GM12801 (cell line): Measurements from ENCODE around the gene KLC1.

Experiments used
- TF ChIP-seq, protein P1 (sequence below): IDR thresholded peaks from one replicate; pipeline ENCODE4 v1.5.1; 2011; ENCODE audit warnings: control low read depth; ENCODE audit not compliant: insufficient read length; ENCODE audit errors: extremely low read depth

Gene KLC1

GRCh38 chr14:103634156-103634555, 5.1 kb downstream of the KLC1 start:
- TF ChIP-seq, protein P1, sequence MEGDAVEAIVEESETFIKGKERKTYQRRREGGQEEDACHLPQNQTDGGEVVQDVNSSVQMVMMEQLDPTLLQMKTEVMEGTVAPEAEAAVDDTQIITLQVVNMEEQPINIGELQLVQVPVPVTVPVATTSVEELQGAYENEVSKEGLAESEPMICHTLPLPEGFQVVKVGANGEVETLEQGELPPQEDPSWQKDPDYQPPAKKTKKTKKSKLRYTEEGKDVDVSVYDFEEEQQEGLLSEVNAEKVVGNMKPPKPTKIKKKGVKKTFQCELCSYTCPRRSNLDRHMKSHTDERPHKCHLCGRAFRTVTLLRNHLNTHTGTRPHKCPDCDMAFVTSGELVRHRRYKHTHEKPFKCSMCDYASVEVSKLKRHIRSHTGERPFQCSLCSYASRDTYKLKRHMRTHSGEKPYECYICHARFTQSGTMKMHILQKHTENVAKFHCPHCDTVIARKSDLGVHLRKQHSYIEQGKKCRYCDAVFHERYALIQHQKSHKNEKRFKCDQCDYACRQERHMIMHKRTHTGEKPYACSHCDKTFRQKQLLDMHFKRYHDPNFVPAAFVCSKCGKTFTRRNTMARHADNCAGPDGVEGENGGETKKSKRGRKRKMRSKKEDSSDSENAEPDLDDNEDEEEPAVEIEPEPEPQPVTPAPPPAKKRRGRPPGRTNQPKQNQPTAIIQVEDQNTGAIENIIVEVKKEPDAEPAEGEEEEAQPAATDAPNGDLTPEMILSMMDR = no peak

GRCh38 chr14:103638594-103638993, 9.6 kb downstream of the KLC1 start:
- TF ChIP-seq, protein P1 = no peak

- TF ChIP-seq, protein P1 = no peak
These were observed 12.2 kb downstream of the KLC1 start for GRCh38 chr14:103641161-103641560.

DNA sequence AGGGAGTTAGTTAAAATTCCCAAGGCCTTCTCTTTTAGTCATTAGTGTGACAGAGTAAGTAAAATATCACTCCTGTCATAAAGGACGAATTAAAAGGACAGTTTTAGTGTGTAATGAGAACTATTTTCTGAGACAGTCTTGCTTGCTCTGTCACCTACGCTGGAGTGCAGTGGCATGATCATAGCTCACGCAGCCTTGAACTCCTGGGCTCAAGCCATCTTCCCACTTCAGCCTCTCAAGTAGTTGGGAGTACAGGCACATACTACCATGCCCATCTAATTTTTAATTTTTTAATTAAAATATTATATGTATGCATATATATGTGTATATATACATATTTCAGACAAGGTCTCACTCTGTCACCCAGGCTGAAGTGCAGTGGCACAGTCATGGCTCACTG, 17.2 kb downstream of the KLC1 start:
- TF ChIP-seq, protein P1 = no peak

GRCh38 chr14:103649001-103649400, 20.0 kb downstream of the KLC1 start:
- TF ChIP-seq, protein P1 = no peak

DNA sequence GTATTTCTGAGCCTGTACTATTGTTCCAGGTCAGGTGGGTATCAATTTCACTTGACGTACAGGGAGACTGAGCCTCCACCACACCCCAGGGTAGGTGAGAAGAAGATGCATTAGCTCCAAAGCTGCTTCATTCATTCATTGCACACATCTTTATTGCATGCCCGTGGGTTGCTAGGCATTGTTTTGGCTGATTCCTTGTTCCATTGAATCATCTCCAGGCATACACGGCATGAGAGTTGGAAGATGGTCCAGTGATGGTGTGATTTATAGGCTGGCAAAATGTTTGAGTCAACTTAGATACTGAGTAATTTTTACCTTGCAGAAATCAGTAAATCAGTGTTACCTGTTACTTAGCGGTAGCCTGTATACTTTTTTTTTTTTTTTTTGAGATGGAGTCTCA, 21.2 kb downstream of the KLC1 start:
- TF ChIP-seq, protein P1 = no peak

- TF ChIP-seq, protein P1 = no peak
These were observed 22.6 kb downstream of the KLC1 start for GRCh38 chr14:103651585-103651984.

GRCh38 chr14:103652806-103653205, 23.8 kb downstream of the KLC1 start:
- TF ChIP-seq, protein P1 = no peak
